ENCODE data around the gene ZNF526. TPM values are rescaled to one million over a fixed set of nuclear protein-coding genes. Genes with fewer than 3 reads are reported as not detected.
A peak's percentile ranks its signal among the peaks of the same experiment; 100 is the strongest.

The ZNF526 gene
- total RNA-seq, 1 experiment from 2014 or later: 21.3 TPM

DNA sequence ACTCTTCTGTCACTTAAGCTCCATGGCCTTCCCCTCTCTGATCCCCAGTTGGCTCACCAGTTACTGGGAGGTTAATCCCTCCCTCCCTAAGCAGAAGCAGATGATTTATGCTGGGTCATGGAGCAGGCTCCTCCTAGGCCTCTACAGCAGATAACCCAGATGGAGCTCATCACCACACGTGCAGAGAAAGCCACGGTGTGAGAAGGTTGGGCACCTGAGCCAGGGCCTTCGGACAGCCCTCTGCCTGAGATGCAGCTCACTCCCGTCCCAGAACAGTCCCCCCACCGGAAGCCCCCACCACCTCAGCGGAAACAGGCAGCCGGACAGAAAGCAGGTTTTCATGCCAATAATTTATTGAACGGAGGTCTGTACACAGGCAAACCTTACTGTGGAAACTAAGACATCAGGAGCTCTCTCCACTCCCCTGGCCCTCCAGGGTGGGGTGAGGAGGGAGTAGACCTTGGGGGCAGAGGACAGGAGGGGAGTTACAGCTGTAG, 9.8 kb downstream of the ZNF526 start:
- peaks cover 88% of the 10 kb centered on the region for H3K36me3 ChIP-seq (ENCODE audit: insufficient read depth, low read length, poor library complexity, severe bottlenecking)
- BruUV-seq (replicated peaks): no TSS peak
- intact Hi-C loops (cut with micrococcal nuclease; ENCODE audit: unreplicated experiment): no loop called here
- H3K27me3 ChIP-seq (replicated peaks; ENCODE audit: insufficient read depth, low read depth, low read length, poor library complexity): no peaks in the 10 kb centered on the region
- CTCF ChIA-PET: no interaction called here
- TF ChIP-seq EZH2 (IDR thresholded peaks at IDR 0.05; ENCODE audit: borderline replicate concordance, low read depth, low read length, poor library complexity, severe bottlenecking): no peak
- TF ChIP-seq, protein P1, sequence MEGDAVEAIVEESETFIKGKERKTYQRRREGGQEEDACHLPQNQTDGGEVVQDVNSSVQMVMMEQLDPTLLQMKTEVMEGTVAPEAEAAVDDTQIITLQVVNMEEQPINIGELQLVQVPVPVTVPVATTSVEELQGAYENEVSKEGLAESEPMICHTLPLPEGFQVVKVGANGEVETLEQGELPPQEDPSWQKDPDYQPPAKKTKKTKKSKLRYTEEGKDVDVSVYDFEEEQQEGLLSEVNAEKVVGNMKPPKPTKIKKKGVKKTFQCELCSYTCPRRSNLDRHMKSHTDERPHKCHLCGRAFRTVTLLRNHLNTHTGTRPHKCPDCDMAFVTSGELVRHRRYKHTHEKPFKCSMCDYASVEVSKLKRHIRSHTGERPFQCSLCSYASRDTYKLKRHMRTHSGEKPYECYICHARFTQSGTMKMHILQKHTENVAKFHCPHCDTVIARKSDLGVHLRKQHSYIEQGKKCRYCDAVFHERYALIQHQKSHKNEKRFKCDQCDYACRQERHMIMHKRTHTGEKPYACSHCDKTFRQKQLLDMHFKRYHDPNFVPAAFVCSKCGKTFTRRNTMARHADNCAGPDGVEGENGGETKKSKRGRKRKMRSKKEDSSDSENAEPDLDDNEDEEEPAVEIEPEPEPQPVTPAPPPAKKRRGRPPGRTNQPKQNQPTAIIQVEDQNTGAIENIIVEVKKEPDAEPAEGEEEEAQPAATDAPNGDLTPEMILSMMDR (conservative IDR thresholded peaks at IDR 0.05; ENCODE audit: low read depth, low read length): no peak
- peak overlapping the region; percentile 50 for H3K27ac ChIP-seq (ENCODE audit: low read depth, low read length, poor library complexity, severe bottlenecking)
- peaks cover 4% of the 10 kb centered on the region for H3K4me1 ChIP-seq (ENCODE audit: insufficient read depth, low read length, poor library complexity, severe bottlenecking)
- no peaks in the 10 kb centered on the region for H3K9me3 ChIP-seq (ENCODE audit: low read depth, low read length, poor library complexity, severe bottlenecking)
- POLR2A ChIA-PET (ENCODE audit: low non-redundant PET): no interaction called here
- DNase-seq (ENCODE audit: low spot score): peak; percentile 48
- H3K4me3 ChIP-seq (ENCODE audit: low read depth, low read length, poor library complexity, severe bottlenecking): no peak overlapping the region

DNA sequence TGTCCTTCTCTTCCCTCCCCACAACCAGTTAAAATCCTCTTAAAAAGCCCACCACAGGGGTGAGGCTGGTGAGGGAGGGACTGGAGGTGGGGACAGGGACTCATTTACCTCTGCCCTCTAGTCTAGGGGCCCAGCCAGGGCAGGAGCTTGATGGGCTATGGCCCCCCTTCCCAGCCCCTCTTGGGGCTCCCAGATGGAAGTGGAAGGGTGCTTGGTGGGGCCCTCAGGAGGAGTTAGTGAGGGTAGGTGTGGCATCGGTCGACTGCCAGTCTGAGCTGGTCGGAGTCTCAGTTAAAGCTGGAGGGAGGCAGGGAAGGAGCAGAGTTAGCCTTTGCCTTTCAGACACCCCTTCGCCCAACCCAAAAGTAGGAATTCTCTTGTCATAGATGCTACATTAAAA, 10.5 kb downstream of the ZNF526 start:
- peaks cover 4% of the 10 kb centered on the region for H3K4me1 ChIP-seq (ENCODE audit: insufficient read depth, low read length, poor library complexity, severe bottlenecking)
- no peaks in the 10 kb centered on the region for H3K9me3 ChIP-seq (ENCODE audit: low read depth, low read length, poor library complexity, severe bottlenecking)
- no peak for DNase-seq (ENCODE audit: low spot score)
- POLR2A ChIA-PET (ENCODE audit: low non-redundant PET): no interaction called here
- BruUV-seq (replicated peaks): no TSS peak
- intact Hi-C loops (cut with micrococcal nuclease; ENCODE audit: unreplicated experiment): no loop called here
- CTCF ChIA-PET: no interaction called here
- peaks cover 87% of the 10 kb centered on the region for H3K36me3 ChIP-seq (ENCODE audit: insufficient read depth, low read length, poor library complexity, severe bottlenecking)
- H3K27ac ChIP-seq (ENCODE audit: low read depth, low read length, poor library complexity, severe bottlenecking): peak overlapping the region; percentile 33
- no peak overlapping the region for H3K4me3 ChIP-seq (ENCODE audit: low read depth, low read length, poor library complexity, severe bottlenecking)
- no peaks in the 10 kb centered on the region for H3K27me3 ChIP-seq (replicated peaks; ENCODE audit: insufficient read depth, low read depth, low read length, poor library complexity)
- no peak for TF ChIP-seq EZH2 (IDR thresholded peaks at IDR 0.05; ENCODE audit: borderline replicate concordance, low read depth, low read length, poor library complexity, severe bottlenecking)
- TF ChIP-seq, protein P1 (conservative IDR thresholded peaks at IDR 0.05; ENCODE audit: low read depth, low read length): no peak

DNA sequence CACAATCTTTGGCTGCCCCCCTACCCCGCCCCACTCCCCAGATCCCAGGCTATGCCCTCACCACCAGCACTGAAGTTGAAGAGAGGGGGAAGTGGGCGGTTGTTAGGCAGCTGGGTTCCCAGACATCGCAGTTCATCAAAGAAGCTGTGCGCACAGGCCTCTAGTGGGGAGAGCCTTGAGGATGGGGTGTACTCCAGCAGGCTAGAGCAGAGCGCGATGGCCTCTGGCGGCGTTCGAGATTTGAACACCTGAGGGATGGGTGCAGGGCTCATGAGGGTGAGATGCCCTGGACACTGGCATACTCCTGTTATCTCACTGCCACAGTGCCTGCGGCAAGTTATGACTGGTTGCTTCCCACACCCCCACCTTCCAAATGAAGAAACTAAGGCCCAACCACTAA, 12.3 kb downstream of the ZNF526 start:
- Histone ChIP-seq H3K36me3 (ENCODE audit: insufficient read depth, low read length, poor library complexity, severe bottlenecking) (peaks cover 82% of the 10 kb centered on the region), H3K27me3 (replicated peaks; ENCODE audit: insufficient read depth, low read depth, low read length, poor library complexity) (no peaks in the 10 kb centered on the region), H3K4me3 (ENCODE audit: low read depth, low read length, poor library complexity, severe bottlenecking) (no peak overlapping the region), H3K9me3 (ENCODE audit: low read depth, low read length, poor library complexity, severe bottlenecking) (no peaks in the 10 kb centered on the region), H3K27ac (ENCODE audit: low read depth, low read length, poor library complexity, severe bottlenecking) (no peak overlapping the region), H3K4me1 (ENCODE audit: insufficient read depth, low read length, poor library complexity, severe bottlenecking) (peaks cover 4% of the 10 kb centered on the region)
- DNase-seq (ENCODE audit: low spot score): no peak
- intact Hi-C loops (cut with micrococcal nuclease; ENCODE audit: unreplicated experiment): no loop called here
- TF ChIP-seq, protein P1 (conservative IDR thresholded peaks at IDR 0.05; ENCODE audit: low read depth, low read length): no peak
- no peak for TF ChIP-seq EZH2 (IDR thresholded peaks at IDR 0.05; ENCODE audit: borderline replicate concordance, low read depth, low read length, poor library complexity, severe bottlenecking)
- POLR2A ChIA-PET (ENCODE audit: low non-redundant PET): interaction anchor here (0.7 kb wide), 1 partner anchor 10 kb away, joined by 4 read pairs; the partner anchor contains the start of gene GSK3A
- CTCF ChIA-PET: interaction anchor here (1.0 kb wide), 1 partner anchor 48 kb away, joined by 4 read pairs; no protein-coding TSS in a partner anchor
- no TSS peak for BruUV-seq (replicated peaks)

Data from A673 (cell line).